DMS 273 (cell line): Measurements from ENCODE around the gene WDFY4.

ENCODE experiments used
- DNase-seq: peaks from one replicate; lab custom pipeline; 2025; ENCODE audit not compliant: unreplicated experiment; lab: John Stamatoyannopoulos, UW

WDFY4 gene

GRCh38 chr10:48691812-48692528 is 7.3 kb downstream of the WDFY4 start:
- no peak for DNase-seq

- no peak for DNase-seq
These were observed 8.1 kb downstream of the WDFY4 start for GRCh38 chr10:48692748-48693147.

- no peak for DNase-seq
These were observed 8.5 kb downstream of the WDFY4 start for GRCh38 chr10:48693206-48693605.

GRCh38 chr10:48694371-48695030 is 9.8 kb downstream of the WDFY4 start:
- no peak for DNase-seq

- no peak for DNase-seq
These were observed 11.2 kb downstream of the WDFY4 start for GRCh38 chr10:48695636-48696534.

GRCh38 chr10:48696535-48696873 is 11.8 kb downstream of the WDFY4 start:
- DNase-seq: no peak

GRCh38 chr10:48697091-48697490 is 12.4 kb downstream of the WDFY4 start:
- no peak for DNase-seq

- no peak for DNase-seq
These were observed 13.4 kb downstream of the WDFY4 start for GRCh38 chr10:48697821-48698764.

- DNase-seq: no peak
These were observed 14.4 kb downstream of the WDFY4 start for GRCh38 chr10:48699011-48699627.

- DNase-seq: no peak
These were observed 15.4 kb downstream of the WDFY4 start for GRCh38 chr10:48700071-48700470.

- DNase-seq: no peak
These were observed 15.8 kb downstream of the WDFY4 start for GRCh38 chr10:48700493-48700892.

GRCh38 chr10:48701139-48701901 is 16.6 kb downstream of the WDFY4 start:
- DNase-seq: no peak

GRCh38 chr10:48701941-48702340 is 17.3 kb downstream of the WDFY4 start:
- no peak for DNase-seq

- DNase-seq: no peak
These were observed 19.0 kb downstream of the WDFY4 start for GRCh38 chr10:48703531-48704122.

- DNase-seq: no peak
These were observed 19.5 kb downstream of the WDFY4 start for GRCh38 chr10:48704156-48704555.

- no peak for DNase-seq
These were observed 20.8 kb downstream of the WDFY4 start for GRCh38 chr10:48705401-48705938.

- no peak for DNase-seq
These were observed 22.8 kb downstream of the WDFY4 start for GRCh38 chr10:48707472-48707871.

GRCh38 chr10:48708144-48708543 is 23.5 kb downstream of the WDFY4 start:
- no peak for DNase-seq
